Dermis blood vessel endothelial cell (primary cell): ENCODE data around the gene HHIPL2. TPM values are rescaled to one million over a fixed set of nuclear protein-coding genes. Genes with fewer than 3 reads are reported as not detected.
A peak's percentile ranks its signal among the peaks of the same experiment; 100 is the strongest.

Experiments
- DNase-seq: peaks from one replicate; pipeline ENCODE4 v3.0.0; 2010
- total RNA-seq: library from RNA; depleted of rRNA; stranded (reverse); fragments of >200 nt; gene quantifications from 2 replicates; pipeline ENCODE4 v1.2.3, GENCODE V29; 2014

HHIPL2 gene
- not detected in 2 replicates for total RNA-seq

- DNase-seq: no peak
Measured at GRCh38 chr1:222547944-222548671, at the start of gene HHIPL2. Gene HHIPL2, minus strand, starts transcription at chr1:222548104. Its CDS starts 60 bp downstream, at chr1:222548044.

DNA sequence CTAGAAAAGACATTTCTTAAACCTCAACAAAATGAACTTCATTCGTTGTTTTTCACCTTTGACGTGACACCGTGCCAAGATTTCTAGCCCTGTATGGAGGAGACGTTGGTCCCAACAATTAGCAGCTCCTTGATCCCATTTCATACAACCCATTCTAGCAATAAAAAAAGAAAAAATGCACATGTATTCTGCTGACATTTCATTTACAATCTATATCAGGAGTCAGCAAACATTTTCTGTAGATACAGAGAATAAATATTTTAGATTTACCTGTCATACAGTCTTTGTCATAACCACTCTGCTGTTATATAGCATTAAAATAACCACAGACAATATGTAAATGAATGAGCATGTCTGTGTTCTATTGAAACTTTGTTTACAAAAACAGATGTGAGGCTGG lies 48.8 kb upstream of the HHIPL2 start:
- DNase-seq: no peak

DNA sequence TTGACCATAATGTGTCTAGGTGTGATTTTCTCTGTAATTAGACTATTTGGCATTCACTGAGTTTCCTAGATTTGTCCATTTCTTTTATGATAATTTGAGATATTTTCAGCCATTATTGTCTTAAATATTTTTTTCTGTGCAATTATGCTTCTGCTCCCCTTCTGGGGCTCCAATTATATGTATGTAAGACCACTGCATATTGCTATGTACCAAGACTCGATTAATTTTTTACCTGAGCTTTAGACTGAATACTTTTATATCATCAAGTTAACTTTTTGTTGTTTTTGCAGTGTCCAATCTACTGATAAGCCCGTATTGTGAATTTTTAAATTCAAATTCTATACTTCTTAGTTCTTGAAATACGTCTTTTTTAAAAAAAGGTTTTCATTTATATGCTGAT lies 46.9 kb upstream of the HHIPL2 start:
- no peak for DNase-seq

- no peak for DNase-seq
Measured at GRCh38 chr1:222592171-222592570, 44.3 kb upstream of the HHIPL2 start.

DNA sequence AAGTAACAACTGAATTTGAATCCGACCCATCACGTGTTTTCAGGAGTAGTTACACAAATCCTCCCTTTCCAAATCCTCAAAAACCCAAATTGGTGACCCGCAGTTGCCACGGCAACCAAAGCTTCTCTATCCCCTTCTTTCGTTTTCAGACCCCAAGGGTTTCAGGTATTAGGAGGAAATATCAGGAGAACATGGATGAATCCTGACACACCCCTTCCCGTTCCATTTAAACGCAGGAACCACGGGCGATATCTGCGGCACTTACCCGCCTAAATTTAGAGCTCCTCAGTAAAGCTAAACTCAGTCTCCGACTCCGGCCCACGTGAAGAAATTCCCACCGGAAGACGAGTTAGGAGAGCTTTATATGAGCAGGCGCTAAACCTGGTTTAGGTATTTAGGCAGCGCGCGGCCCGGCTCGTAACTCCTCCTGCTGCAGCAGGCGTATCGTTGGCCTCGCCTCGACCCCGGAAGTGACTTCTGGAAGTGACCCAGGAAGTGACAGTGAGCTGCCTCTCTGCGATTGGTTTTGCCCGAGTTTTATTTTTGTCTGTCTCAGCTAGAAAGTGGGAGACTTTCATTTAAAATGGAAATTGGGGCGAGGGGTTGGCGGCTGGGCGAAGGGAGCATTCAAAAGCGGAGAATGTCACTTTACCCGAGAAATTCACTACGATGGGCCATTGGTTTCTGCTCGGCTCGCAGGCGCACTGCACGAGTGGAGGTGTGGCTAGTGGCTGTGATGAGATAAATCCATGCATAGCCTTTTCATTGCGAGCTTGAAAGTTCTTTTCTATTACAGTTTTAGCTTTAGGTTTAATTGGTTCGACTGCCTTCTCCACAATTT lies 41.8 kb upstream of the HHIPL2 start, which contains the start of gene TAF1A:
Gene TAF1A (minus strand): TSS at position 472 of the 841 bp plus-strand sequence.
- DNase-seq: peak; percentile 70

DNA sequence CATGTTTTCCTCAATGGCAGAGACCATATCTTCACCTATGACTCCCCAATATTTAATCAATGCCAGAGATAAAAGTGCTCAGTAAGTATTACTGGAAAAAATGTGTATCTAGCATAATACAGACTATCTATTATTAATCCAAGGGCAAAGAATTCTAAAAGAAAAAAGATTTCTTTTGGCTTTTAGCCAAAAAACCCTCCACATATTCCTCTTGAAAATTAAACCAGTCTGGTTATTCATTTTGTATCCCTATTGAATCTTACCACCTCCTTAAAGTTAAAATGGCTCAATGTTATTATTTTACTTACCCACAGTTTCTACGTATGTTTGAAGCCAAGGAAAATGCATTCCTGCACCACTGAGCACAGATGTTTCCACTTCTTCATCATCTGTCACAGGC lies 40.2 kb upstream of the HHIPL2 start:
- no peak for DNase-seq

- DNase-seq: no peak
Measured at GRCh38 chr1:222586842-222587241, 38.9 kb upstream of the HHIPL2 start.

DNA sequence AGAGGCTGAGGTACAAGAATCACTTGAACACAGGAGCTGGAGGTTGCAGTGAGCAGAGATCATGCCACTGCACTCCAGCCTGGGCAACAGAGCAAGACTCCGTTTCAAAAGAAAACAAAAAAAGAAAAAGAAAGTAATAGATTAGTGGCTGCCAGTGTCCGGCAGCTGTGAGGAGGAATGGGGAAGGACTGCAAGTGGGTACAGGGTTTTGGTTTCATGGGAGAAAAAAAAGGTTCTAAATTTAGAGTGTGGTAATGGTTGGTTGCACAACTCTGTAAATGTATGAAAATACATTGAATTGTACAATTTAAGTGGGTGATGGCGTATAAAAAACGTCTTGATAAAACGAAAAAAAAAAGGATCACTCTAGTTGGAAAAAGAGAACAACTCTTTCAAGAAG lies 35.2 kb upstream of the HHIPL2 start:
- DNase-seq: no peak

GRCh38 chr1:222582099-222582774 lies 34.3 kb upstream of the HHIPL2 start:
- DNase-seq: peak; percentile 73

DNA sequence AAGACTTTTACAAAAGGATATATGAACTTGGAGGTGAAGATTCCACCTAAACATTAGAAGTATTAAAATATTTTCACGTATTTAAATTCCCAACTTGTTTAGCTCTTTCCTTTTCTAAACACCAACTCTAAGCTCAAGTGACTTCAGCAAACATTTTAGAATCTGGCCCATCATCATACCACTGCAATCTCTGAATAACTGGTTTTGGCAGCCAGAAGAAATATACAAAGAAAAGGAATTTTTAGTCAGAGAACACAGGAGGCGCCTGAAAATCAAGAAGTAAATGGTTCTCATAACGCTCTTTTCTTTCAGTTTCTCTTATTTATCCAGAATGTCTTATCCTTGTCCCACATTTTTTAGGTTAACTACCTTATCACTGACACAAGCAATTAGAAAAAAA lies 31.4 kb upstream of the HHIPL2 start:
- no peak for DNase-seq

- DNase-seq: no peak
Measured at GRCh38 chr1:222570837-222571236, 22.9 kb upstream of the HHIPL2 start.

DNA sequence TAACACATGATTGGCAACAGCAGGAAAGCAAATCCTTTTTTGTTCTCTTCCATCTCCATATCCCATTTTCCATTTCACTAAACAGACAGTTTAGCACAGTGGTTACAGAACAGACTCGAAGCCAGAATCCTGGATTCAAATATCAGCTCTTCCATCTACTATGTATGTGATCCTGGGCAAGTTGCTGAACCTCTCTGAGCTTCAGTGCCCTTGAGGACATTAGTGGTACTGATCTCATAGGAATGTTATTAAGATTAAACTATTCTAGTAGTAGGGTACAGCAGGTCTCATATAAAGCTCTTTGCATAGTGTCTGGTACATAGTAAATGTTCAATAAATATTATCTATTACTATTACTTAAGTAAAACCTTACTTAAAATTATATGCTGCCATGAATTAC lies 13.8 kb upstream of the HHIPL2 start:
- DNase-seq: no peak

DNA sequence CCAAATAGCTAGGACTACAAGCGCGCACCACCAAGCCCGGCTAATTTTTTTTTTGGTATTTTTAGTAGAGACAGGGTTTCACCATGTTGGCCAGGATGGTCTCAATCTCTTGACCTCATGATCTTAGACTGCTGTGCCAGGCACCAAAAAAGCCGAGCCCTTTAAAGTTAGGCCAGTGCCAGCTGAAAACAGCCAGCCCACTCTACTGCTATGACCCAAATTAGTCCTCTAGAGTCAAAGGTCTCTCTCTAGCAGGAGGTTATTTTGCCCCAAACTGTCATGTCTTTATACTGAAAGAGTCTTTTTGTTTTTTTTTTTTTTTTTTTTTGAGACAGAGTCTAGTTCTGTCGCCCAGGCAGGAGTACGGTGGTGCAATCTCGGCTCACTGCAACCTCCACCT lies 9.7 kb upstream of the HHIPL2 start:
- DNase-seq: no peak

DNA sequence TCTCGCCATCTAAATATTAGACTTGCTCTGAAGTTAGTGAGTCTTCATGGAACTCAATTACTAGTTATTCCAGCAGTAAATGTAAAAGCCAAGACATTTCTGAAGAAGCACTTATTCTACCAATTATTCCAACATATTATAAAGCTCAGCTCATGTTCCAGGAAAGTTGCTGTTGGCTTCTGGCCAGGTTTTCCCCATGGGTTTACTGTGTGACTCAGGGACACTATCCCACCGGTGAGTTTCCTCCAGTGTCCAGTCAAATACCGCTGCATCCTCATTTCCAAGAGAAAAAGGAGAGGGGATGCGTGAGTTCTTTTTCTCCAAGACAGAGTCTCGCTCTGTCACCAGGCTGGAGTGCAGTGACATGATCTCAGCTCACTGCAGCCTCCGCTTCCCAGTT lies 9.2 kb upstream of the HHIPL2 start:
- DNase-seq: peak; percentile 40

GRCh38 chr1:222555992-222556615 lies 8.2 kb upstream of the HHIPL2 start:
- no peak for DNase-seq

DNA sequence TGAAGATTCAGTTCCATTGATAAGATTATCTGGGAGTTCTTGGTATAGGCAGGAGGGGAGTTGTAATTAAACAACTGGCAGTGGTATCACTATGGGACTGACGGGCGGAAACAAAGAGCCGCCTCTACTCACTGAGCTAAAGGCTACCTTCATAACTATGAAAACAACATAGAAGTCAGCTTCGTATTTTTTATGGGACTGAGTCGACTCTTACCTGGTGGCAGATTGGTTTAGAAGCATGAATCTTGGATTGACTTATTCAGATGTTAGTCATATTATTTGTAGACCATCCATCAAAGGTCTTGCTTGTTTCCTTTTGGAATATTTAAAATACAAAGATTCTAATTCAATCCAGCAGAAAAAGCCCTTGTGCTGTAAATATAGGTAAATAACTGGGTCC lies 6.3 kb upstream of the HHIPL2 start:
- DNase-seq: no peak

GRCh38 chr1:222552882-222553281 lies 5.0 kb upstream of the HHIPL2 start:
- no peak for DNase-seq

DNA sequence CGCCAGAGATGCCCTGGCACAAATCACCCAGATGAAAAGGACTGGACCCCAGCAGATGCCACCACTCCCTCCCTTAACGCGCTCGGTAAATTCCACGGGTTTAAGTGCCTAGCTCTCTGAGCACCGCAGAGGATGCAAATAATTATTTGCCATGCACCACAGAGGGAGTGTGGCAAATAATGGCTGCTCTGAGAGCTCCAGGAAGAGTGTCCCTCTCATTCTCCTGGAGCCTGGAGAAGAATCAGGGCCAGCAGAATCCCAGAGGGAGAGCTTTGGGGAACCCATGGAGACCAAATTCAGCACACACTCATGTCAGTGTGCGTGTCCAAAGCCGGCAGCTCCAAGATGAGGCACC lies 667 bp downstream of the HHIPL2 start:
- no peak for DNase-seq

- no peak for DNase-seq
Measured at GRCh38 chr1:222546548-222547259, 1.2 kb downstream of the HHIPL2 start.

GRCh38 chr1:222546091-222546490 lies 1.8 kb downstream of the HHIPL2 start:
- no peak for DNase-seq

DNA sequence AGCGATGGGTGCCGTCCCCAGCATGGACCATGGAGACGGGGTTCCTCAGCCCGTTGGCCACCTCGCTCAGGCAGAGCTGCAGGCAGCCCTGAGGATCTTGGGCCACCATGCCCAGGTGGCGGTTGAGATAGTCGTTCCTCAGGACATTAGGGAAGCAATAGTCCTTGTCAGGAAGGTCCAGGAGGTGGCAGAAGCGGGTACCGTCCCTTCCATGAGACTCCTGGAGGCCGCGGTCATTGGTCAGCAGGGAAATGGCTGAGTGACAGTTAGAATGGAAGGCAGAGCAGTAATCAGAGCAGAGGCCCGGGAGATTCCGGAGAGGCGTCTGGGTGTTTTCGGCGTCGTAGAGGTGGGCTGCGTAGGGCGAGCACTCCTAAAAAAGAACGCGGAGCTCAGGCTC lies 4.1 kb downstream of the HHIPL2 start:
- DNase-seq: no peak

DNA sequence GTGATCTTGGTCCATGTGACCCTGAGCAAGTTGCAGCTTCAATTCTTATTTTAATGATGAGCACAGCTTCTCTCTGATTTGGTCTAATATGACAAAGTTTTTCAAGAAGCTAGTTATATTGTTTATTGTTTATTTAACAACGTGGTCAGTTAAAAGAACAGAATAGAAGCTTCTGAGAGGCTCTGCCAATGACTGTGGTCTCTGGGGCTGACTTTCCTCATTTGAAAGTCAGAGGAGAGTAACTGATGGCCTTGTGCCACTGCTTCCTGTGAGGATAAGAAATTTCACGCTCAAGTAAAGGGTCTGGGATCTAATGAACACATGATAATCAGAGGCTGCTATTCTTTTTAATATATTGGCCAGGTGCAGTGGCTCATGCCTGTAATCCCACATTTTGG lies 7.3 kb downstream of the HHIPL2 start:
- DNase-seq: no peak
